Endothelial cell of umbilical vein (primary cell): ENCODE results near the gene BBLN. TPM values are rescaled to one million over a fixed set of nuclear protein-coding genes. Genes with fewer than 3 reads are reported as not detected.

Source experiments
- BruUV-seq: library from RNA; stranded (reverse); fragments of 400-500 nt; replicated peaks from 2 replicates; lab custom pipeline; 2021; lab: Mats Ljungman, UMichigan
- CTCF ChIA-PET: fragments of 300-600, 350-600 bp; sonication (Branson Sonifier 250); formaldehyde crosslinking; loops from one replicate; lab custom pipeline; 2021; ENCODE audit warnings: antibody characterized with exemption, inconsistent platforms; lab: Charles Lee
- POLR2A ChIA-PET: fragments of 300-600, 350-600 bp; sonication (Branson Sonifier 250); formaldehyde crosslinking; loops from one replicate; lab custom pipeline; 2021; ENCODE audit warnings: antibody characterized with exemption, inconsistent platforms; lab: Charles Lee
- DNase-seq: peaks from one replicate; pipeline ENCODE4 v3.0.0-alpha.2; 2011; ENCODE audit warnings: low read depth, low spot score
- FAIRE-seq: peaks from 2 replicates; lab custom pipeline; 2011; peaks lifted over from hg19 to GRCh38; lab: Jason Lieb, UNC
- H2AFZ ChIP-seq: 2 replicates; pipeline ENCODE4 v1.6.0; 2012; ENCODE audit warnings: low read depth, low read length, control low read depth, inconsistent platforms
- H3K27ac ChIP-seq: 2 replicates; pipeline ENCODE4 v1.5.1; 2011; ENCODE audit warnings: low read depth, mild to moderate bottlenecking, control low read depth, low read length, moderate library complexity; ENCODE audit not compliant: insufficient read depth
- H3K27me3 ChIP-seq, 2 experiments: 2 replicates each; pipeline versions ENCODE4 v1.6.0 to v1.6.1; 2011; ENCODE audit warnings: low read length in 2 of 2, mixed read lengths in 1 of 2; ENCODE audit not compliant: control insufficient read depth in 2 of 2, insufficient read depth in 2 of 2
- H3K36me3 ChIP-seq, 2 experiments: 2 replicates in 1 of 2; 3 replicates in 1 of 2; pipeline ENCODE4 v1.5.1; 2011; ENCODE audit warnings: low read length in 2 of 2, mild to moderate bottlenecking in 1 of 2, moderate library complexity in 1 of 2; ENCODE audit not compliant: control insufficient read depth in 2 of 2, insufficient read depth in 2 of 2; ENCODE audit errors: extremely low read depth in 1 of 2
- H3K4me1 ChIP-seq: 3 replicates; pipeline ENCODE4 v1.5.1; 2011; ENCODE audit warnings: mild to moderate bottlenecking, low read length; ENCODE audit not compliant: control insufficient read depth, insufficient read depth; ENCODE audit errors: extremely low read depth
- H3K4me2 ChIP-seq: 2 replicates; pipeline ENCODE4 v1.6.1; 2011; ENCODE audit warnings: low read length, control low read depth, mixed read lengths; ENCODE audit not compliant: insufficient read depth
- H3K4me3 ChIP-seq, 3 experiments: fragments of 200-600 bp in 1 of 3; sonication (generic), shearing (Covaris generic) in 1 of 3; replicated peaks in 1 of 3; 2 replicates each; pipeline ENCODE4 v1.5.1; 2011 to 2016; ENCODE audit warnings: control low read depth in 3 of 3, low read length in 3 of 3, mild to moderate bottlenecking in 2 of 3, inconsistent platforms in 1 of 3, low read depth in 1 of 3, moderate library complexity in 1 of 3; ENCODE audit not compliant: insufficient read depth in 1 of 3
- H3K79me2 ChIP-seq: 2 replicates; pipeline ENCODE4 v1.6.0; 2012; ENCODE audit warnings: low read length, inconsistent platforms; ENCODE audit not compliant: control insufficient read depth, insufficient read depth
- H3K9ac ChIP-seq: replicated peaks from 2 replicates; pipeline ENCODE3; 2011; ENCODE audit warnings: low read length, control low read depth; ENCODE audit not compliant: insufficient read depth; ENCODE audit errors: extremely low read depth
- H3K9me1 ChIP-seq: replicated peaks from 3 replicates; pipeline ENCODE4 v1.6.0; 2011; ENCODE audit warnings: mild to moderate bottlenecking, low read length; ENCODE audit not compliant: control insufficient read depth, insufficient read depth; ENCODE audit errors: extremely low read depth
- H3K9me3 ChIP-seq: replicated peaks from 2 replicates; pipeline ENCODE4 v1.5.1; 2012; ENCODE audit warnings: low read length, inconsistent platforms; ENCODE audit not compliant: control insufficient read depth, insufficient read depth
- H4K20me1 ChIP-seq: replicated peaks from 2 replicates; pipeline ENCODE3; 2011; ENCODE audit warnings: mild to moderate bottlenecking, low read length; ENCODE audit not compliant: control insufficient read depth, insufficient read depth; ENCODE audit errors: extremely low read depth
- CTCF ChIP-seq, 2 donors: IDR thresholded peaks; 1 replicate in 1 of 2; 2 replicates in 1 of 2; pipeline ENCODE4 v1.5.1; 2011; ENCODE audit warnings: low read length in 2 of 2, mild to moderate bottlenecking in 2 of 2, moderate library complexity in 2 of 2, control low read depth in 1 of 2, inconsistent platforms in 1 of 2, low read depth in 1 of 2; ENCODE audit not compliant: insufficient read depth in 1 of 2; ENCODE audit errors: extremely low read depth in 1 of 2
- FOS ChIP-seq: IDR thresholded peaks from 2 replicates; pipeline ENCODE4 v1.6.1; 2011; ENCODE audit warnings: mild to moderate bottlenecking, low read length, moderate library complexity, borderline replicate concordance; ENCODE audit not compliant: insufficient read depth
- JUN ChIP-seq: IDR thresholded peaks from 2 replicates; pipeline ENCODE4 v1.6.1; 2011; ENCODE audit warnings: borderline replicate concordance, low read depth; ENCODE audit not compliant: insufficient read length, insufficient read depth
- POLR2A ChIP-seq: IDR thresholded peaks from 2 replicates; pipeline ENCODE4 v1.6.1; 2012; ENCODE audit warnings: low read depth, mild to moderate bottlenecking, control low read depth, low read length
- POLR2AphosphoS5 ChIP-seq: IDR thresholded peaks from 2 replicates; pipeline ENCODE4 v1.6.1; 2012; ENCODE audit warnings: low read depth, mild to moderate bottlenecking, control low read depth, low read length, moderate library complexity; ENCODE audit not compliant: insufficient read depth
- dilution Hi-C: fragments of 300-500 bp; cut with MboI; formaldehyde crosslinking; loops from one replicate; pipeline ENCODE4 v1.15.0; 2019; ENCODE audit warnings: low sequenced_read_pairs; ENCODE audit not compliant: extremely low pct_ligation_motif_present
- intact Hi-C: fragments of 100-400 bp; cut with micrococcal nuclease; formaldehyde crosslinking; loops from one replicate; pipeline ENCODE4 v1.10.0; 2022
- polyA plus RNA-seq, 4 experiments: library from polyadenylated mRNA; depleted of rRNA in 3 of 4; stranded (reverse) in 3 of 4; unstranded in 1 of 4; fragments of >200 nt; gene quantifications; 2 replicates each; pipeline versions ENCODE4 v1.2.1 to v1.2.3, GENCODE V29; 2011 to 2012; ENCODE audit warnings: missing spikeins in 1 of 4
- total RNA-seq: library from RNA; stranded (reverse); gene quantifications from 2 replicates; pipeline ENCODE4 v1.2.3, GENCODE V29; 2021

Gene BBLN
- total and polyA plus RNA-seq, 2 donors (not counting 3 experiments of a cell fraction or from before 2014, with no cell fraction given), result 51.0 to 124 TPM

DNA sequence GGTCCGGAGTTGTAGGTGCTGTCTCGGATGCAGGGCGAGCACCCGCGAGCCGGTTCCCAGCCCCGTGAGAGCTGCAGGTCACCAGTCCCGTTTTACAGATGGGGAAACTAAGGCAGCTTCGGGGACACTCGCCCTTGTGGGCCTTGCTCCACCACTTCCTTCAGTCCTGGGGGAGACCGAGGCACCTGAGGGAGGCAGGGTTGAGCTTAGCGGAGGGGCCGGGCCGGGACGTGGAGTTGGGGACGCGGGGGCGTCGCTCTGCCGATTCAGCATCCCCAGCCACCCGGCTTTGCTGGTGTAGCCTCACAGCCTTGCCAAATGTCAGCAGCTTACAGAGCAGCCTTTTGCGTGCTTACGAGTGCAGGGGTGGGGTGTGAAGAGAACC is 530 bp downstream of the BBLN start:
- no peak for TF ChIP-seq JUN
- no peak for TF ChIP-seq POLR2A
- no peak for TF ChIP-seq POLR2AphosphoS5
- TF ChIP-seq FOS, result no peak
- no peak for TF ChIP-seq CTCF (IDR thresholded peaks at IDR 0.05; ENCODE audit: extremely low read depth in 1 of 2, insufficient read depth in 1 of 2, low read depth in 1 of 2, low read length in 2 of 2)
- H3K9ac ChIP-seq, result peak overlapping the region; percentile 60
- peaks cover 11% of the 10 kb centered on the region for H3K4me1 ChIP-seq
- peaks cover 4 to 25% of the 10 kb centered on the region in 2 experiments for H3K36me3 ChIP-seq
- dilution Hi-C loops (no loop called here), intact Hi-C loops (loop anchor here (1.0 to 2.0 kb wide), 3 partner anchors 30 to 116 kb away; partner anchors contain the start of genes CIZ1, GOLGA2 and SWI5)
- H3K27me3 ChIP-seq, result no peaks in the 10 kb centered on the region
- ChIA-PET POLR2A (interaction anchor here (0.6 kb wide), 1 partner anchor 91 kb away, joined by 3 read pairs; no protein-coding TSS in a partner anchor), CTCF (interaction anchor here (1.4 to 1.8 kb wide), 3 partner anchors 10 to 36 kb away, joined by 4 to 8 read pairs (median 7); no protein-coding TSS in a partner anchor)
- H2AFZ ChIP-seq, result peak overlapping the region; percentile 79
- H4K20me1 ChIP-seq, result no peaks in the 10 kb centered on the region
- H3K4me3 ChIP-seq, result peak overlapping the region; percentile 78 to 86 (median 80)
- peak; percentile 23 for DNase-seq
- H3K79me2 ChIP-seq, result no peaks in the 10 kb centered on the region
- BruUV-seq, result no TSS peak
- H3K4me2 ChIP-seq, result peak overlapping the region; percentile 37
- peak; percentile 54 for FAIRE-seq
- H3K9me1 ChIP-seq, result no peaks in the 10 kb centered on the region
- H3K9me3 ChIP-seq, result no peaks in the 10 kb centered on the region
- peak overlapping the region; percentile 35 for H3K27ac ChIP-seq
